Skeletal muscle tissue (tissue), 5 donors: ENCODE results near the gene KIAA1586. TPM values are rescaled to one million over a fixed set of nuclear protein-coding genes. Genes with fewer than 3 reads are reported as not detected.
"Not testable (repeated sequence)": the region's sequence is repeated elsewhere in the genome, so short reads cannot be mapped to it uniquely, and the experiment has no call there.

Source experiments
- H3K27ac ChIP-seq: one replicate; pipeline ENCODE4 v1.7.0; 2013; ENCODE audit warnings: mild to moderate bottlenecking, low read depth, low read length, inconsistent platforms
- H3K27me3 ChIP-seq, 3 donors: one replicate each; pipeline ENCODE4 v1.7.0; 2013; ENCODE audit warnings: low read length in 3 of 3; ENCODE audit not compliant: control insufficient read depth in 3 of 3, insufficient read depth in 3 of 3
- H3K36me3 ChIP-seq, 3 donors: one replicate each; pipeline ENCODE4 v1.7.0; 2013; ENCODE audit warnings: low read length in 3 of 3; ENCODE audit not compliant: control insufficient read depth in 3 of 3, insufficient read depth in 3 of 3
- H3K4me1 ChIP-seq, 3 donors: one replicate each; pipeline ENCODE4 v1.7.0; 2013; ENCODE audit warnings: low read length in 3 of 3, mild to moderate bottlenecking in 3 of 3; ENCODE audit not compliant: control insufficient read depth in 3 of 3, insufficient read depth in 3 of 3
- H3K4me3 ChIP-seq, 3 donors: one replicate each; pipeline ENCODE4 v1.7.0; 2013; ENCODE audit warnings: low read length in 3 of 3
- H3K9ac ChIP-seq, 3 donors: one replicate each; pipeline ENCODE4 v1.7.0; 2013; ENCODE audit warnings: low read length in 3 of 3, mild to moderate bottlenecking in 3 of 3, moderate library complexity in 2 of 3, low read depth in 1 of 3
- H3K9me3 ChIP-seq, 3 donors: one replicate each; pipeline ENCODE4 v1.7.0; 2013; ENCODE audit warnings: low read length in 3 of 3; ENCODE audit not compliant: control insufficient read depth in 3 of 3
- small RNA-seq: library from RNA; depleted of rRNA; stranded (forward); fragments of <200 nt; gene quantifications from one replicate; pipeline ENCODE3, GENCODE V24; 2014
- total RNA-seq: library from RNA; depleted of rRNA; stranded (reverse); fragments of >200 nt; gene quantifications from one replicate; pipeline ENCODE4 v1.2.3, GENCODE V29; 2014
- donor health status: Osteomylitis.

The KIAA1586 gene
- total RNA-seq, 1 donor from 2014 or later, result 15.7 TPM

DNA sequence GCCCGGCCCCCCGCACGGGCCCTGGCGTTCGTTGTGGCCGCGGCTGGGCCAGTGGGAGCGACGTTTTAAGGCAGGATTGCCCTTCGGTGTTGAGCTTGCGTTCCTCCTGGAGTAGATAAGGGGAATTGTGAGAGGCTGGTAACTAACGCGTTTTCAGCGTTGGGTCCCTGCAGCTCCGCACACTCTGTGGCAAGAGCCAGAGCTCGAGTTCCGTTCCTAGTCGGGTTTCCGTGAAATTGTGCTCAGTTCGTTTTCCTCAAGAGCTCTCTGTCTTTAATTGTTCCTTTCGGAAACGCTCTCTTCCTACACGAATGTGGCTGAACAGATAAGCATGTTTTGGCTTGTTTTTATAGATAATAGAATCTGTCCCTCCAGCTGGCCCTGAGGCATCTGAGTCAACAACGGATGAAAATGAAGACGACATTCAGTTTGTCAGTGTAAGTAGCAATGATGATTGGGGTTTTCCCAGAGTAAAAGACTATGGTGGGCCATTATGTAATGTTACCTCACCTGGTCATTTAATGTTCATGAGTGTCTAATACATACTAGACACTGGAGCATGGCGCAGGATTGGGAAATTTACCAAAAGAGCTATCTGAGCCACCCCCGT is 44.1 kb downstream of the KIAA1586 start:
- H3K4me1 ChIP-seq, result peaks cover 6 to 13% (median 10%) of the 10 kb centered on the region in 3 donors
- H3K27ac ChIP-seq, result peak overlapping the region; percentile 70
- H3K36me3 ChIP-seq, H3K27me3 ChIP-seq, H3K4me3 ChIP-seq, H3K9ac ChIP-seq, H3K9me3 ChIP-seq: not testable (repeated sequence)

DNA sequence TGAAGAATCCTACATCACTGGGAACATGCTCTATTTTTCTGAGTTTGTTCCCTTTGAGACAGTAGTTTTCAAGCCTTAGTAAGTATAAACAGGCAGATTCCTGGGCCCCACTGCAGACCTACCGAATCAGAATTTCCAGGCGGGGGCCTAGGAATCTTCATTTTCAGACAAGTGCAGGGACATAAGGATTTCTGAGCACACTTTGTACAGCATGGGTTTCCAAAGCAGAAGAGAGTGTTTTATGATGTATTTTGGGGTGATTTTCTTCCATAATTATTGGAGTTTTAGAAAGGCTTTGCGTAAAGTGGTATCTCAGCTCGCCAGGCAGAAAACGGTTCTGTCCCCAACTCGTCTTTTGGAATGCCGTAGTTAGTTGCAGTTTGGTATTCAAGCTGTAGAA is 44.9 kb downstream of the KIAA1586 start:
- H3K36me3 ChIP-seq, H3K27me3 ChIP-seq, H3K9me3 ChIP-seq, H3K4me3 ChIP-seq, H3K27ac ChIP-seq, H3K9ac ChIP-seq: not testable (repeated sequence)
- H3K4me1 ChIP-seq, result peaks cover 6 to 13% (median 10%) of the 10 kb centered on the region in 3 donors

DNA sequence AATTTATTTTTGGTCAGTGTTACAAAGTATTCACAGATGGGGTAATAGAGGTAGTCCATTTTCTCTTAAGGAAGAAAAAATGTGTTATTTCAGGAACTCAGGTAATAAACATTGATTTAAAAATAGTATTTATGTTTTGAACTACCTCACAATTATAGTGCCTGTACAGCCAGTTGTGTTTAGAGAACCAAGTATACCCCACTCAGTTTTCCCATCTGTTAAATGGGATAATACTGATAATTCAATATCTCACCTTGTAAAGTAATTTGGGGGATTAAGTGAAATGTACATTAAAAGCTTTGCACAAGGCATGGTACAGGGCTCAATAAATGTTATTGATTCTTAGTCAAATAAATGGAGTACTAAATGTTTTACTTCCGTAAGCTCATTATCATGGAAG is 48.2 kb downstream of the KIAA1586 start:
- no peaks in the 10 kb centered on the region for H3K9me3 ChIP-seq
- peaks cover 0 to 18% (median 9%) of the 10 kb centered on the region in 3 donors for H3K36me3 ChIP-seq
- peaks cover 6 to 14% (median 9%) of the 10 kb centered on the region in 3 donors for H3K4me1 ChIP-seq
- H3K9ac ChIP-seq, result no peak overlapping the region
- no peak overlapping the region for H3K4me3 ChIP-seq
- H3K27ac ChIP-seq, result no peak overlapping the region
- H3K27me3 ChIP-seq, result no peaks in the 10 kb centered on the region

DNA sequence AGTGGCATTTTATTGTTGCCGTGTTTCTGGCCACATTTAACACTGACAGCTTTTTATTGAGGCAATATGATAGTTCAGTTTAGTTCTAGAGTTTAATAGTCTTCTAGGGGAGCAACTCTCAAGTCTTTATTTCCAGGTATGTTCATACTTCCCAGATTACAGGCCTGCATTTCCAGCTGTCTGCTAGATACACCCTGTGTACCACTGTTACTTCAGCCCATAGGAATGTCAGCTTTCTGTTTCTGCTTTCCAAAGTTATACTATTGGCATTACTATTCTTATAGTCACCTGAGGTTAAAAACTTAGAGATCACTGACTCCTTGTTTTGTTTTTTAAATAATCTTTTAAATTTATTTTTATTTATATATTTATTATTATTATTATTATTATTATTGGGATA is 51.1 kb downstream of the KIAA1586 start:
- Histone ChIP-seq H3K4me3 (no peak overlapping the region), H3K4me1 (peaks cover 0 to 8% (median 0%) of the 10 kb centered on the region in 3 donors), H3K36me3 (peaks cover 13 to 45% (median 33%) of the 10 kb centered on the region in 3 donors), H3K9ac (no peak overlapping the region), H3K27me3 (no peaks in the 10 kb centered on the region), H3K9me3 (no peaks in the 10 kb centered on the region), H3K27ac (no peak overlapping the region)

- peaks cover 17 to 44% (median 38%) of the 10 kb centered on the region in 3 donors for H3K36me3 ChIP-seq
- no peak overlapping the region for H3K9ac ChIP-seq
Measured at GRCh38 chr6:57102976-57103375, 56.5 kb downstream of the KIAA1586 start.

DNA sequence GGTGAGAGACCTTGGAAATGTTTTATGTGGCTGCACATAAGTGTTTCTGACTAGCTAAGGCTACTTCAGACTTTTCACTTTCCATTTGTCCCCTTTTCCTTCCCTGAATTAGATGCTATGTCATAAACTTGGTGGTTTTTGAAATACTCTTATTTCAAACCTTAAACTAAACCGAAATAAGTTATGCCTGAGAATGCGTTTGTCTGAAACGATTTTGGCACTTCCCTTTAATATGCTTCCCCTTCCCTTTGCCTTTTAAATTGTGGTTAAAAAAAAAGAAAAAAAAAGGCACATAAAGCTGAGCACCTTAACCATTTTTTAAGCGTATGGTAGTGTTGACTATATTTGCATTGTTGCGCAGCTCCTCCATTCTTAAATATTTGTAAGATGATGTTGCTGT is 57.8 kb downstream of the KIAA1586 start:
- Histone ChIP-seq H3K27me3 (no peaks in the 10 kb centered on the region), H3K9me3 (no peaks in the 10 kb centered on the region), H3K9ac (no peak overlapping the region), H3K4me3 (no peak overlapping the region), H3K4me1 (no peaks in the 10 kb centered on the region), H3K27ac (no peak overlapping the region), H3K36me3 (peaks cover 17 to 36% (median 33%) of the 10 kb centered on the region in 3 donors)

More at GRCh38 chr6:57102976-57103375, 56.5 kb downstream of the KIAA1586 start:
- no peaks in the 10 kb centered on the region for H3K27me3 ChIP-seq
- H3K4me3 ChIP-seq, result no peak overlapping the region
- no peaks in the 10 kb centered on the region for H3K4me1 ChIP-seq
- H3K9me3 ChIP-seq, result no peaks in the 10 kb centered on the region
- no peak overlapping the region for H3K27ac ChIP-seq

Small RNAs within 50 kb of the gene (small RNA-seq; reads per million reads assigned to genes)
- gene FTH1P15, result not detected

Other genes with a start within 250 kb of the KIAA1586 start
- not detected for gene BEND6, start 91.6 kb upstream of the KIAA1586 start, total RNA-seq
- 56.9 TPM for gene ZNF451, start 43.5 kb downstream of the KIAA1586 start, total RNA-seq
- gene BAG2, start 125.6 kb downstream of the KIAA1586 start, total RNA-seq, result 7.3 TPM
- gene RAB23, start 175.6 kb downstream of the KIAA1586 start, total RNA-seq, result 18.8 TPM